Measurements from ENCODE around the gene CHD6. TPM values are rescaled to one million over a fixed set of nuclear protein-coding genes. Genes with fewer than 3 reads are reported as not detected.

CHD6 gene
- total RNA-seq, 2 experiments from 2014 or later: 114 to 126 TPM

GRCh38 chr20:41551011-41551705 is 67.0 kb downstream of the CHD6 start:
- POLR2A ChIA-PET: no interaction called here
- Mint-ChIP-seq H3K36me3 (ENCODE audit: low read depth) (peaks cover 70% of the 10 kb centered on the region), H3K27me3 (no peaks in the 10 kb centered on the region), H3K4me3 (no peak overlapping the region), H3K9me3 (peaks cover 4% of the 10 kb centered on the region), H3K27ac (no peak overlapping the region), H3K4me1 (ENCODE audit: low read depth) (peaks cover 34% of the 10 kb centered on the region)
- H3K4me3 ChIP-seq (ENCODE audit: low read length): no peak overlapping the region
- no peak for TF ChIP-seq CTCF (IDR thresholded peaks at IDR 0.05)
- H3K9me3 ChIP-seq (ENCODE audit: control insufficient read depth in 1 of 2, insufficient read depth in 1 of 2, low read length in 2 of 2): peaks cover 7 to 14% of the 10 kb centered on the region in 2 experiments
- peaks cover 8% of the 10 kb centered on the region for H3K36me3 ChIP-seq (ENCODE audit: insufficient read depth, low read length)
- H3K4me1 ChIP-seq (ENCODE audit: insufficient read depth, low read length): no peaks in the 10 kb centered on the region
- no peaks in the 10 kb centered on the region for H3K27me3 ChIP-seq (ENCODE audit: control insufficient read depth in 1 of 2, insufficient read depth in 2 of 2, low read length in 2 of 2)
- DNase-seq (no peak), ATAC-seq (ENCODE audit: poor library complexity) (no peak)
- CTCF ChIA-PET: no interaction called here
- intact Hi-C loops (cut with DNase I, micrococcal nuclease): no loop called here
- no peak overlapping the region for H3K27ac ChIP-seq (ENCODE audit: low read depth in 1 of 2, low read length in 2 of 2)

DNA sequence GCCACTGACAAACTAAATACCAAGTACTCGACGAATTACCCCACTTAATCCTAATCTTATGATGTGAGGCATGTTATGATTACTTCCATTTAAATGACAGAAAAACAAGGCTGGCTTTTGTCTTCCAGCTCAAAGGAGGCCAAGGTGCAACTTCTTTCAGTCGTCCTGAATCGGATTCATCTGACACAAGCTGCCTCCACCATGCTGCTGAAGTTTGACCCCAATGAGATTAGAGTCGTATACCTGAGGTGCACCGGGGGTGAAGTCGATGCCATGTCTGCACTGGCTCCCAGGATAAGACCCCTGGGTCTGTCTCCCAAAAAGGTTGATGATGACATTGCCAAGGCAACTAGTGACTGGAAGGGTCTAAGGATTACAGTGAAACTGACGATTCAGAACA is 71.0 kb downstream of the CHD6 start:
- no peak overlapping the region for H3K4me3 ChIP-seq (ENCODE audit: low read length)
- Mint-ChIP-seq H3K27me3 (no peaks in the 10 kb centered on the region), H3K4me1 (ENCODE audit: low read depth) (peaks cover 32% of the 10 kb centered on the region), H3K36me3 (ENCODE audit: low read depth) (peaks cover 67% of the 10 kb centered on the region), H3K9me3 (peaks cover 4% of the 10 kb centered on the region), H3K27ac (no peak overlapping the region), H3K4me3 (no peak overlapping the region)
- no peaks in the 10 kb centered on the region for H3K27me3 ChIP-seq (ENCODE audit: control insufficient read depth in 1 of 2, insufficient read depth in 2 of 2, low read length in 2 of 2)
- peaks cover 4 to 8% of the 10 kb centered on the region in 2 experiments for H3K9me3 ChIP-seq (ENCODE audit: control insufficient read depth in 1 of 2, insufficient read depth in 1 of 2, low read length in 2 of 2)
- peaks cover 8% of the 10 kb centered on the region for H3K36me3 ChIP-seq (ENCODE audit: insufficient read depth, low read length)
- no peak for TF ChIP-seq CTCF (IDR thresholded peaks at IDR 0.05)
- CTCF ChIA-PET: no interaction called here
- ATAC-seq (ENCODE audit: poor library complexity) (no peak), DNase-seq (no peak)
- intact Hi-C loops (cut with DNase I, micrococcal nuclease): no loop called here
- H3K4me1 ChIP-seq (ENCODE audit: insufficient read depth, low read length): no peaks in the 10 kb centered on the region
- no peak overlapping the region for H3K27ac ChIP-seq (ENCODE audit: low read depth in 1 of 2, low read length in 2 of 2)
- POLR2A ChIA-PET: no interaction called here

DNA sequence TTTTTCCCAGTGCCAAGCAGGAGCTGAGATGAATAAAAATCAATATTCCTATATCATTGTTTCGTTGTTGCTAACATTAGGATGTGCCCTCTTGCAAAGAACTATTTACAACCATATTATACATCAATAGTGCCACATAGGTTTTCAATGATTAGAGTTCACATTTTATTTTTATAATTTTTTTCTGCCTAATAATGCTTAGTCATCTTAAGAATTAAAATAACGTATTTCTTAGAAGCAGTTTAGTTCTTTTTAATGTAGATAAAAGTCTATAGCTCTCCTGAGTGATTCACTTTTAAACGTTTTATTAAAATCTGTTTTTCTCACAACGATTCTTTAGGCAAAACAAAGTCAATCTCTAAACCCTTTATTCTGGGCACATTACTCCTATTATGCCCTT is 71.6 kb downstream of the CHD6 start:
- Mint-ChIP-seq H3K27ac (no peak overlapping the region), H3K36me3 (ENCODE audit: low read depth) (peaks cover 66% of the 10 kb centered on the region), H3K4me1 (ENCODE audit: low read depth) (peaks cover 28% of the 10 kb centered on the region), H3K27me3 (no peaks in the 10 kb centered on the region), H3K4me3 (no peak overlapping the region), H3K9me3 (peaks cover 4% of the 10 kb centered on the region)
- peaks cover 8% of the 10 kb centered on the region for H3K36me3 ChIP-seq (ENCODE audit: insufficient read depth, low read length)
- CTCF ChIA-PET: no interaction called here
- no peak for ATAC-seq (ENCODE audit: poor library complexity)
- no peak for DNase-seq
- intact Hi-C loops (cut with DNase I, micrococcal nuclease): no loop called here
- peaks cover 4 to 8% of the 10 kb centered on the region in 2 experiments for H3K9me3 ChIP-seq (ENCODE audit: control insufficient read depth in 1 of 2, insufficient read depth in 1 of 2, low read length in 2 of 2)
- POLR2A ChIA-PET: no interaction called here
- H3K27me3 ChIP-seq (ENCODE audit: control insufficient read depth in 1 of 2, insufficient read depth in 2 of 2, low read length in 2 of 2): no peaks in the 10 kb centered on the region
- H3K4me3 ChIP-seq (ENCODE audit: low read length): no peak overlapping the region
- H3K4me1 ChIP-seq (ENCODE audit: insufficient read depth, low read length): no peaks in the 10 kb centered on the region
- no peak overlapping the region for H3K27ac ChIP-seq (ENCODE audit: low read depth in 1 of 2, low read length in 2 of 2)
- no peak for TF ChIP-seq CTCF (IDR thresholded peaks at IDR 0.05)
